Fibroblast of peridontal ligament (primary cell): Measurements from ENCODE around the gene TMEM182.

Experiments used
- DNase-seq: peaks from one replicate; pipeline ENCODE4 v3.0.0-alpha.2; 2010; ENCODE audit errors: extremely low read depth

The TMEM182 gene

GRCh38 chr2:102768253-102768652 lies 6.4 kb downstream of the TMEM182 start:
- no peak for DNase-seq

GRCh38 chr2:102768892-102769291 lies 7.1 kb downstream of the TMEM182 start:
- DNase-seq, result no peak

GRCh38 chr2:102770506-102770905 lies 8.7 kb downstream of the TMEM182 start:
- DNase-seq, result no peak

GRCh38 chr2:102771114-102771513 lies 9.3 kb downstream of the TMEM182 start:
- peak; percentile 62 for DNase-seq

GRCh38 chr2:102772659-102773058 lies 10.8 kb downstream of the TMEM182 start:
- no peak for DNase-seq

- no peak for DNase-seq
These were observed 11.4 kb downstream of the TMEM182 start for GRCh38 chr2:102773149-102773705.

- DNase-seq, result no peak
These were observed 16.4 kb downstream of the TMEM182 start for GRCh38 chr2:102778260-102778659.

- DNase-seq, result no peak
These were observed 18.6 kb downstream of the TMEM182 start for GRCh38 chr2:102780467-102780866.

GRCh38 chr2:102782187-102782586 lies 20.4 kb downstream of the TMEM182 start:
- DNase-seq, result no peak

- no peak for DNase-seq
These were observed 21.1 kb downstream of the TMEM182 start for GRCh38 chr2:102782933-102783332.

GRCh38 chr2:102783506-102784183 lies 21.8 kb downstream of the TMEM182 start:
- DNase-seq, result no peak

GRCh38 chr2:102784940-102785339 lies 23.1 kb downstream of the TMEM182 start:
- no peak for DNase-seq

- no peak for DNase-seq
These were observed 26.5 kb downstream of the TMEM182 start for GRCh38 chr2:102788216-102788884.

- no peak for DNase-seq
These were observed 27.0 kb downstream of the TMEM182 start for GRCh38 chr2:102788885-102789260.

- no peak for DNase-seq
These were observed 27.7 kb downstream of the TMEM182 start for GRCh38 chr2:102789349-102790090.

- DNase-seq, result no peak
These were observed 28.2 kb downstream of the TMEM182 start for GRCh38 chr2:102790091-102790455.

- no peak for DNase-seq
These were observed 30.9 kb downstream of the TMEM182 start for GRCh38 chr2:102792568-102793208.

GRCh38 chr2:102795641-102796040 lies 33.8 kb downstream of the TMEM182 start:
- DNase-seq, result no peak

GRCh38 chr2:102796337-102796736 lies 34.5 kb downstream of the TMEM182 start:
- DNase-seq, result no peak

GRCh38 chr2:102797486-102797885 lies 35.7 kb downstream of the TMEM182 start:
- DNase-seq, result no peak

GRCh38 chr2:102798181-102798580 lies 36.4 kb downstream of the TMEM182 start:
- DNase-seq, result no peak

GRCh38 chr2:102801098-102801718 lies 39.4 kb downstream of the TMEM182 start:
- peak; percentile 20 for DNase-seq
